Right cardiac atrium (tissue), 5 donors: ENCODE results near the gene PRKCH. TPM values are rescaled to one million over a fixed set of nuclear protein-coding genes. Genes with fewer than 3 reads are reported as not detected.

Experiments
- ATAC-seq, 2 donors: fragments of 200-7000 bp; cut with Tn5 transposase; one replicate each; pipeline versions ENCODE4 v1.8.0 to v1.9.1; 2020; ENCODE audit warnings: moderate library complexity in 2 of 2, mild to moderate bottlenecking in 1 of 2
- DNase-seq, 3 donors: peaks; one replicate each; pipeline ENCODE4 v3.0.0-alpha.2; 2020
- H3K27ac ChIP-seq: one replicate; pipeline ENCODE4 v1.5.1; 2013; ENCODE audit warnings: mild to moderate bottlenecking, low read length, control low read depth, moderate library complexity
- H3K27me3 ChIP-seq: one replicate; pipeline ENCODE4 v1.6.1; 2013; ENCODE audit not compliant: control insufficient read depth, insufficient read depth
- H3K4me1 ChIP-seq: one replicate; pipeline ENCODE4 v1.6.1; 2013; ENCODE audit warnings: low read length; ENCODE audit not compliant: control insufficient read depth, insufficient read depth
- H3K4me3 ChIP-seq: one replicate; pipeline ENCODE4 v1.5.1; 2013; ENCODE audit warnings: low read length, control low read depth
- H3K9me3 ChIP-seq: one replicate; pipeline ENCODE4 v1.6.1; 2013; ENCODE audit warnings: low read length; ENCODE audit not compliant: control insufficient read depth
- WGBS: extraction: QIAGEN DNeasy Blood & Tissue Kit; methylation state at CpG from one replicate; pipeline ENCODE4 v1.1.7; 2013; 5-methylcytosine and 5-hydroxymethylcytosine counted together
- intact Hi-C, 4 donors: fragments of 100-400 bp; cut with DNase I; formaldehyde crosslinking; loops; one replicate each; pipeline versions ENCODE4 v1.11.0 to v1.14.0; 2022 to 2023
- polyA plus RNA-seq: library from polyadenylated mRNA; stranded (reverse); fragments of 200-250 nt; gene quantifications from one replicate; pipeline ENCODE4 v1.2.3, GENCODE V29; 2013
- total RNA-seq, 4 donors: library from RNA; stranded (reverse); fragmentation: NEBNext Ultra II Directional; extraction: Animal tissue kit (Norgen Biotek cat#: 25700); gene quantifications; one replicate each; pipeline ENCODE4 v1.2.1, GENCODE V29; 2021
- donor health status: healthy with polysubstance abuse.
- donor health status: DM: no; HTN: yes; CAD: no.
- donor health status: DM: no; HTN: no; CAD: no.
- donor health status: DM: no; HTN: yes; CAD: no; lungs with severe emphysema.
- donor health status: DM: yes; HTN: yes; CAD: no.

PRKCH gene
- total and polyA plus RNA-seq, 5 donors = 11.9 to 31.3 (median 26.6) TPM

GRCh38 chr14:61475316-61475715 is 153.9 kb downstream of the PRKCH start:
- Histone ChIP-seq H3K4me1 (peaks cover 30% of the 10 kb centered on the region), H3K27me3 (no peaks in the 10 kb centered on the region), H3K9me3 (no peaks in the 10 kb centered on the region), H3K27ac (no peak overlapping the region), H3K4me3 (no peak overlapping the region)
- DNase-seq (no peak), ATAC-seq (no peak)
- intact Hi-C loops = loop anchor here in 2 of 4 donors (10.0 kb wide), 3 partner anchors 49 to 219 kb away; partner anchors contain the start of gene HIF1A (in 1 of the 2)
- WGBS = 21% methylated on average over 4 of the region's 4 CpGs

DNA sequence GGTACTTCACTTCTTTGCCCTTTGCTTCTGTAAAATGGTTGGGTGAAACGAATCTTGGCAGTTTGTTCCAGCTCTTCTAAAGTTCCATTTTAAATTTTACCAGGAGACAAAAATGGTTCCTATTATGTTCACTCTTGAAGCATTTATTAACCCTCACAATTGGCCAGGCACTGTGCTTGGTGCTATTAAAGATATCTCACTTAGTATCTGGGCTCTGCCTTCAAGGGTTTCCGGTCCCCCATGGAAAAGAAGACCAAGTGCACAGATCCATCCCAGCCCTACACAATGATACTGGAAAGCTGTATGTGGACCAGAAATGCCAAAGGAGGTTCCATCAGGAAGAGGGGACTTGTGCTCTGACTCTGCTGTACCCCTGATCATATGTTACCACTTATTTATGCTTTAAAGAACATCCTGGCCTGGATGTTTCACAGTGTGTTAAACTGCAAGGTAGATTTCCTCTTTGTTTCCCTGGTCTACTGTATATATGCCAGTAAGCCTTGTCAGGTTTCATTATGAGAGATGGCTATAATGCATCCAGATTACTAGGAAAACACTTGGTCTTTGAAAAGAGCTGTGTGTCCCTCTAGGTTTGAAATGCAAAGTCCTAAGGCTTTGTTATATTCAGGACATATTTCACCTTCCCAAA is 154.8 kb downstream of the PRKCH start:
- H3K4me1 ChIP-seq = peaks cover 26% of the 10 kb centered on the region
- intact Hi-C loops = loop anchor here in 2 of 4 donors (10.0 kb wide), 3 partner anchors 49 to 219 kb away; partner anchors contain the start of gene HIF1A (in 1 of the 2)
- peak overlapping the region; percentile 98 for H3K27ac ChIP-seq
- WGBS = 66% methylated on average over 2 of the region's 2 CpGs
- ATAC-seq = peak in 1 of 2 donors; percentile 0
- no peak for DNase-seq
- no peaks in the 10 kb centered on the region for H3K27me3 ChIP-seq
- no peaks in the 10 kb centered on the region for H3K9me3 ChIP-seq
- H3K4me3 ChIP-seq = no peak overlapping the region

DNA sequence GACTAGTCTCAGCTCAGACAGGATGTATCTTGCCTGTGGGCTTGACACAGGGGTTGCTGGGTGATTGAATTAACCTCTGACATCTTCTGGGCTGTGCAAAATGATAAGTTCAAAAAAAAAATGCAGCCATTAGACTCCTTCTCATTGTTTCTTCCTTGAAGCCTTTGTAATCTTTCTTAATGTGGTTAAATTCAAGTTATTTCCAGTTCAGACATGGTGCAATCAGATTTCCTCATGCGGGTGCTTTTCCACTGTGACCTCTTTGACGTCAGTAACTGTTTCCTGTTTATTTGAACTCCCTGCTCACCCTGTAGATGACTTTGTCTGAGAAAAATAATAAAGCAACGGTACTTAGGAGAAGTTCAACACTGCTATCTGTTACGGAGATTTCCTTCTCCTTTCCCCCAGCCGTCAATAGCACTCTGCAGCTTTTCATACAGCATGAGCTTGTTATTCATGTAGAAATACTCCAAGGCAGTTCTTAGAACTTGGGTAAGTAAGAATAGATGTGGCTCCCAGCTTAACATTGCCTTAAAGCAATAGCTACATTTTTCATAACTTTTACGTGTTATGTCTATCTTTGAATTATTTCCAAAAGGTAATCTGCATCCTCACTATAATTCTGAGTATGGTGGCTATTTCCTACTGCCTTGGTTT is 155.5 kb downstream of the PRKCH start:
- ATAC-seq (peak; percentile 86 to 87), DNase-seq (peak in 1 of 3 donors; percentile 46)
- Histone ChIP-seq H3K9me3 (no peaks in the 10 kb centered on the region), H3K27ac (peak overlapping the region; percentile 98), H3K27me3 (no peaks in the 10 kb centered on the region), H3K4me1 (peaks cover 21% of the 10 kb centered on the region), H3K4me3 (no peak overlapping the region)
- 9% methylated on average over 6 of the region's 6 CpGs for WGBS
- intact Hi-C loops = loop anchor here in 2 of 4 donors (10.0 kb wide), 3 partner anchors 48 to 218 kb away; partner anchors contain the start of gene HIF1A (in 1 of the 2)

GRCh38 chr14:61477712-61478462 is 156.5 kb downstream of the PRKCH start:
- Histone ChIP-seq H3K9me3 (no peaks in the 10 kb centered on the region), H3K4me3 (no peak overlapping the region), H3K27ac (peak overlapping the region; percentile 96), H3K4me1 (peaks cover 21% of the 10 kb centered on the region), H3K27me3 (no peaks in the 10 kb centered on the region)
- DNase-seq = peak; percentile 75 to 90 (median 88)
- intact Hi-C loops = loop anchor here in 2 of 4 donors (10.0 kb wide), 3 partner anchors 47 to 217 kb away; partner anchors contain the start of gene HIF1A (in 1 of the 2)
- peak; percentile 23 to 27 for ATAC-seq
- 67% methylated on average over 10 of the region's 10 CpGs for WGBS

DNA sequence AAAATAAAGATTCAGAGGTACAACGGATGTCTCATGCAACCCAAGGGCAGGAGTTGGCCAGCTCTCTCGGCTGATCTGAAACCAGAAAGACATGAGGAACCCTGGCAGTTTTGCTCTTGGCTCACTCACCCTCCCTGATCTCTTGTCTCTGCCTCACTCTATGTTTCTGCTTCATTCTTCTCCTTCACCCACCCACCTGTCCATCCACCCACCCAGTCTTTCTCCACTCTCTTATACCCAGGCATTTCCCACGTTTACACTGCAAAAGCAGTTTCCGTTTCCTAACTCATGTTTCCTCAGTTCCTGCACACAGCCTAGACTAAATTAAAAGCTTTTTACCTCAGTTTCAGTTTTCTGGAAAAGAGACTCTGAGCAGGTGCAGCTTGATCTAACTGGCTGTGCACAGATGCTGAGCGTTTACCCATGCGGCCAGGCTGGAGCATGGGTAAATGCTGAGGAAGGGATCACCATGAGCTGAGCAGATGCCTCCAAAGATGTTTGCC is 157.6 kb downstream of the PRKCH start:
- H3K27ac ChIP-seq = peak overlapping the region; percentile 63
- no peak for DNase-seq
- WGBS = 50% methylated on average over 6 of the region's 6 CpGs
- no peak overlapping the region for H3K4me3 ChIP-seq
- ATAC-seq = no peak
- H3K4me1 ChIP-seq = peaks cover 21% of the 10 kb centered on the region
- no peaks in the 10 kb centered on the region for H3K27me3 ChIP-seq
- intact Hi-C loops = loop anchor here in 2 of 4 donors (10.0 kb wide), 3 partner anchors 46 to 216 kb away; partner anchors contain the start of gene HIF1A (in 1 of the 2)
- no peaks in the 10 kb centered on the region for H3K9me3 ChIP-seq

- DNase-seq (no peak), ATAC-seq (no peak)
- Histone ChIP-seq H3K9me3 (no peaks in the 10 kb centered on the region), H3K27me3 (no peaks in the 10 kb centered on the region), H3K27ac (peak overlapping the region; percentile 63), H3K4me1 (peaks cover 21% of the 10 kb centered on the region), H3K4me3 (no peak overlapping the region)
- intact Hi-C loops = loop anchor here (5.0 to 10.0 kb wide), 4 partner anchors 37 to 215 kb away; partner anchors contain the start of gene HIF1A (in 1 of the 4)
- WGBS = 72% methylated on average over 3 of the region's 3 CpGs
Observed at GRCh38 chr14:61479746-61480502, 158.5 kb downstream of the PRKCH start.

- ATAC-seq = no peak
- H3K4me3 ChIP-seq = no peak overlapping the region
- H3K4me1 ChIP-seq = peaks cover 21% of the 10 kb centered on the region
- H3K9me3 ChIP-seq = no peaks in the 10 kb centered on the region
- H3K27me3 ChIP-seq = no peaks in the 10 kb centered on the region
- DNase-seq = no peak
- H3K27ac ChIP-seq = no peak overlapping the region
- WGBS = 73% methylated on average over 8 of the region's 8 CpGs
- intact Hi-C loops = loop anchor here in 2 of 4 donors (5.0 kb wide), 1 partner anchor 37 kb away; no protein-coding TSS in a partner anchor
Observed at GRCh38 chr14:61480704-61481285, 159.4 kb downstream of the PRKCH start.

- H3K4me3 ChIP-seq = no peak overlapping the region
- DNase-seq (no peak), ATAC-seq (no peak)
- intact Hi-C loops = loop anchor here in 2 of 4 donors (5.0 kb wide), 1 partner anchor 36 kb away; no protein-coding TSS in a partner anchor
- WGBS = 81% methylated on average over 5 of the region's 5 CpGs
- H3K27ac ChIP-seq = no peak overlapping the region
- no peaks in the 10 kb centered on the region for H3K9me3 ChIP-seq
- H3K4me1 ChIP-seq = peaks cover 19% of the 10 kb centered on the region
- H3K27me3 ChIP-seq = no peaks in the 10 kb centered on the region
Observed at GRCh38 chr14:61481701-61482100, 160.3 kb downstream of the PRKCH start.

GRCh38 chr14:61482348-61483206 is 161.2 kb downstream of the PRKCH start:
- ATAC-seq = no peak

More at GRCh38 chr14:61482348-61483206, 161.2 kb downstream of the PRKCH start:
- peaks cover 18% of the 10 kb centered on the region for H3K4me1 ChIP-seq
- H3K27ac ChIP-seq = no peak overlapping the region
- no peak for DNase-seq
- intact Hi-C loops = loop anchor here in 2 of 4 donors (5.0 kb wide), 1 partner anchor 35 kb away; no protein-coding TSS in a partner anchor
- no peaks in the 10 kb centered on the region for H3K27me3 ChIP-seq
- no peak overlapping the region for H3K4me3 ChIP-seq
- WGBS = 78% methylated on average over 8 of the region's 8 CpGs
- H3K9me3 ChIP-seq = no peaks in the 10 kb centered on the region
